HG02610 (cell line): ENCODE measurements around the gene NBPF8.
"Not testable (repeated sequence)": the region's sequence is repeated elsewhere in the genome, so short reads cannot be mapped to it uniquely, and the experiment has no call there.

ENCODE experiments used
- ATAC-seq: cut with Tn5 transposase; IDR thresholded peaks from one replicate; pipeline ENCODE4 v1.9.1; 2021; ENCODE audit warnings: mild to moderate bottlenecking, moderate library complexity; ENCODE audit not compliant: unreplicated experiment

Gene NBPF8

DNA sequence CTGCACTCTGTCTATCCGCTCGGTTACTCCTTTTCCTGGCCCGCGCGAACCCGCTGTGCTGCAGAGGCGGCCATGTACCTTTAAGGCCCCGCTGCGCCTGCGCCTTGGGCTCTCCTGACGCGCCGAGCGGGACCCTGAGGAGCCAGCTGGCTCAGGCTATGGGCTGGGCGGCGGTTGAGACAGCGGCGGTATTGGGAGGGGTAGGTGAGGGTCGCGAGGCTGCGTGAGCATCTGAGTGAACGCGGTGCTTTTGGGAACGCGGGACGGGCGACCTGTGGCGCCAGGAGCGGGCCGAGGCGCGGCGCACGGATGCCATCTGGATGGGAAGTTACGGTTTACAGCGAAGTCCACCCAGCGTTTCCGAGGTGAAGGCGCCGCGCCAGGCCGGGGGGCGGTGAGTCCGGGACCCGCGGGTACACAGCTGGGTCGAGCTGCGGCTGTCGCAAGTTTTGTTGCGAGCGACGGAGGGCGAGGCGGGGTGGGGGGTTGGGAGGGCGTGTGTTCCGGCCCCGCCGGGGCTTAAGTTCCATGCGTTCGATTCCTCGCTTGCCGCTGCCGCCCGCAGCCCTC lies at the start of gene NBPF8:
Gene NBPF8 (plus strand): TSS at position 125 of the 570 bp plus-strand sequence. CDS start 21,488 bp downstream, outside the sequence.
- ATAC-seq: peak; percentile 98

- not testable (repeated sequence) for ATAC-seq
Observed at GRCh38 chr1:120367709-120368108, 47.1 kb upstream of the NBPF8 start.

GRCh38 chr1:120386651-120387050 lies 28.2 kb upstream of the NBPF8 start:
- ATAC-seq: not testable (repeated sequence)

DNA sequence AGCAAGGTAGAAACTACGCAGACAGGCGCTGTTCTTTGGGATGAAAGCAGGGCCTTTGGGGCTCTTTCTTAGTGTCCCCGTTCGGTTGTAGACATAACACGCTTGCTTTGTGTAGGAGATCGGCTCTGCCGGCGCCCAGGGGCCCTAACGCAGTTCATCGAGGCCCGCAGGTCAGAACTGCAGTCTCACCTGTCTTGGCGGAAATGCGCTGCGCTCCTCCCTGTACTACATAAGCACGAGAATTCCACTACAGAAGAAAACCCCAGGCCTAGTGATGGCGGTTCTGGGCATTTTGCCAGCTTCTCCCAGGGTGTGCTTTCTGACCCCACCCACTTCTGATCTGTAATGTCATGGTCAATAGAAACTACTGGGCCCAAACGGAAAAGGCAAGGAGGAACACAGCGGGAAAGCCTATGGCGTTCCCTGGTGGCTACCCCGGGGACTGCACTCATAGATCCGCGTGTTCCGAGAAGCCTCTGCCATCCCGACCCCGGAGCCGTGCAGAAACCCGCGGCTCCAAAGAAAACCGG lies 26.2 kb upstream of the NBPF8 start:
- ATAC-seq: not testable (repeated sequence)

DNA sequence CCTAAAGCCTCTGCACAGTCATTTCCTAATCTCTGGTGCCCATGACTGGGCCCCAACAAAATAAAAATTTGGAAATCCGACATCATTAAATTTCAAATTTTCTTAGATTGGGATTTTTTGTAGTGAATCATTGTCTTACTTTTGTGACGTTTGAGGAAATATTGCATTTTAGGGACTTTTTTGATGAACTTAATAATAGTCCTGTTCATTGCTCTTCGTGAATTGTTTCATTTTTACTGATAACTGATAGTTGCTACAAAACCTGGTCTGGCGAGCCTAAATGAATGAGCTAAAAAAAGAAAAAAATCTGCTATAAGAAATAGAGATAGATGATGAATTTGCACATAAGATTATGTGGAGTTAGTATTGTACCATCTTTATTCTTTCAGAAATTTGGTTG lies 23.5 kb upstream of the NBPF8 start:
- not testable (repeated sequence) for ATAC-seq

GRCh38 chr1:120393316-120394232 lies 21.3 kb upstream of the NBPF8 start:
- not testable (repeated sequence) for ATAC-seq

DNA sequence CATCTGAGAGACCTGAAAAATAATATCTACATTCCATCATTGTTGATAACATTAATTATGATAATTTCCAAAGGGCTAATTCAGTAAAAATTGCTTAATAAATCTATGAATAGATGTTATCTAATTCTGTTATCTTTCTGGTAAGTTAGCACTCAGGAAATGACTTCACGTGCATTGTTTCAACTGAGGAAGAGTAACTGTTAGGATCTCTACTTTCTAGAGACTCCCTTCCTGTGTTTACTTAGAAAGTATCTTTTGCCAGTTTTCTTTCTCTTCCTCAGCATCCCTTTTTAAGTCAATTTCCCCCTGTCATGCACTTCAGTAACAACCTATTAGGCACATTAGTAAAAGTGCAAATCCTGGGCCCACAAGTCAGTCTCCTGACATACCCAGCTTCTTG lies 9.5 kb upstream of the NBPF8 start:
- not testable (repeated sequence) for ATAC-seq

- ATAC-seq: not testable (repeated sequence)
Observed at GRCh38 chr1:120414451-120414850, 384 bp upstream of the NBPF8 start.

- peak; percentile 71 for ATAC-seq
Observed at GRCh38 chr1:120415492-120415961, 692 bp downstream of the NBPF8 start.

DNA sequence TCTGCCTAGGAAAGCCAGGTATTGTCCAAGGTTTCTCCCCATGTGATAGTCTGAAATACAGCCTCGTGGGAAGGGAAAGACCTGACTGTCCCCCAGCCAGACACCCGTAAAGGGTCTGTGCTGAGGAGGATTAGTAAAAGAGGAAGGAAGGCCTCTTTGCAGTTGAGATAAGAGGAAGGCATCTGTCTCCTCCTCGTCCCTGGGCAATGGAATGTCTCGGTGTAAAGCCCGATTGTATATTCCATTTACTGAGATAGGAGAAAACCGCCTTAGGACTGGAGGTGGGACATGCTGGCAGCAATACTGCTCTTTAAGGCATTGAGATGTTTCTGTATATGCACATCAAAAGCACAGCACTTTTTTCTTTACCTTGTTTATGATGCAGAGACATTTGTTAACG lies 10.2 kb downstream of the NBPF8 start:
- ATAC-seq: not testable (repeated sequence)

- not testable (repeated sequence) for ATAC-seq
Observed at GRCh38 chr1:120431626-120432025, 16.8 kb downstream of the NBPF8 start.

DNA sequence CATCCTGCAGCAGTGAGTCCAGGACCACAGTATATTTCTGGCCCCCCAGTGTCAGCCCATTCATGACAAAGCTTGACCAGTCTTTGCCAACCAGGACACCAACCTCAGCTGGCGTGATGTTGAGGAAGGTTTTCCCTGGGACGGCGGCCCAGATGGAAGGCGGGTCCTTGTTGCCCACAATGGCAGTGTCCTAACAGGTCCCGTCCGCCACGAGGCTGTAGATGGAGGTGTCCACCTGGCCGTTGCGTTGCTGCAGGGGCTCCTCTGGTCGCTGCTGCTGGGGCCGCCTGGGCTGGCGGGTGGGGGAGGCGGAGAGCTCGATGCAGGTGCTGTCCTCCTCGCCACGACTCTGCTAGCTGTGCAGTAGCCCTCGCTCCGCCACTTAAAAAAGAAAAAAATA lies 19.0 kb downstream of the NBPF8 start:
- ATAC-seq: not testable (repeated sequence)

- not testable (repeated sequence) for ATAC-seq
Observed at GRCh38 chr1:120449124-120449523, 34.3 kb downstream of the NBPF8 start.
